Tibial nerve (tissue), 4 donors: ENCODE data around the gene GRXCR2. TPM values are rescaled to one million over a fixed set of nuclear protein-coding genes. Genes with fewer than 3 reads are reported as not detected.

ENCODE experiments used
- DNase-seq, 2 donors: peaks; one replicate each; pipeline ENCODE4 v3.0.0-alpha.2; 2019; ENCODE audit warnings: low spot score in 2 of 2
- H3K27ac ChIP-seq, 4 donors: fragments of 200-600 bp; sonication (generic) in 3 of 4; one replicate each; pipeline ENCODE4 v1.5.1; 2017 to 2019; ENCODE audit warnings: mild to moderate bottlenecking in 1 of 4
- H3K27me3 ChIP-seq, 2 donors: fragments of 200-600 bp; sonication (generic) in 1 of 2; one replicate each; pipeline versions ENCODE4 v1.5.1 to v1.6.0; 2017 to 2019
- H3K36me3 ChIP-seq, 3 donors: fragments of 200-600 bp; sonication (generic); one replicate each; pipeline ENCODE4 v1.5.1; 2018 to 2019
- H3K4me1 ChIP-seq, 4 donors: fragments of 200-600 bp; sonication (generic) in 3 of 4; one replicate each; pipeline ENCODE4 v1.5.1; 2017 to 2019
- H3K4me3 ChIP-seq, 4 donors: fragments of 200-600 bp; sonication (generic) in 3 of 4; one replicate each; pipeline ENCODE4 v1.5.1; 2017 to 2019; ENCODE audit warnings: mild to moderate bottlenecking in 1 of 4, moderate library complexity in 1 of 4
- H3K9me3 ChIP-seq, 4 donors: fragments of 200-600 bp; sonication (generic) in 3 of 4; one replicate each; pipeline ENCODE4 v1.5.1; 2017 to 2019
- EP300 ChIP-seq, 2 donors: sonication (generic); formaldehyde crosslinking; IDR thresholded peaks; one replicate each; pipeline ENCODE4 v1.6.1; 2017; ENCODE audit warnings: antibody characterized with exemption in 2 of 2, mild to moderate bottlenecking in 1 of 2
- POLR2A ChIP-seq, 2 donors: fragments of 450-650 bp; IDR thresholded peaks; one replicate each; pipeline ENCODE4 v1.6.1; 2017; ENCODE audit warnings: antibody characterized with exemption in 2 of 2, mild to moderate bottlenecking in 2 of 2, moderate library complexity in 2 of 2
- WGBS, 2 donors: methylation state at CpG; one replicate each; pipeline ENCODE4 v1.1.5; 2018; 5-methylcytosine and 5-hydroxymethylcytosine counted together
- total RNA-seq, 4 donors: library from RNA; depleted of rRNA; stranded (reverse); fragments of >200 nt; gene quantifications; one replicate each; pipeline ENCODE4 v1.1.0, GENCODE V29; 2016
- TF ChIP-seq, protein P1 (sequence below), 5 experiments: fragments of 200-600 bp in 3 of 5; fragments of 450-650 bp in 2 of 5; sonication (generic) in 3 of 5; IDR thresholded peaks; one replicate each; pipeline ENCODE4 v1.5.1; 2016 to 2019; ENCODE audit warnings: antibody characterized with exemption in 5 of 5, mild to moderate bottlenecking in 3 of 5, moderate library complexity in 2 of 5

The GRXCR2 gene
- total RNA-seq, 4 donors from 2014 or later: not detected

DNA sequence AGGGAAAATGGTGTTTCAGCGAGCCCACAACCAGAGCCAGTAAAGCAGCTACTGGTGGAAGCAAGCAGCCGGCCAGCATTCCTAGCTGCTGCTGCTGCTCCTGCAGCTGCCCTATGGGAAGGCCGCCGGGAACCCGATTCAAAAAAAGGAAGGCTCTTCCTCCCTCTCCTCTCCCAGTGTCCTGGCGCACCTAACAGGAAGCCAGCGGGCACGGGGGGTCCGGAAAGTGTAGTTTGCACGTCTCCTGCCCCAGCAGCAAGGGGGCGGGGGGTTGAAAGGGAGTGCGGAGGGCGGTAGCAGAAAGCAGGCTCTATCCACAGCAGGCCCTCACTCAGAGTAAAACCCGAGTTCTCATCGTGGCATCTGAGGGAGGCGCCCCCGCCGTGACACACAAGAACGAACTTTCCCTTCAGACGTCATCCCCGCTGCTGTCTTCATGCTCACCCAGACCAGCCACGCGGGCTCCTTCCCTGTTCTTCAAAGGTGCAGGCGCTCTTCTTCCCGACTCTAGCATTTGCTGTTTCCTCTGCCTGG lies 16.5 kb downstream of the GRXCR2 start:
- peak overlapping the region in 2 of 4 donors; percentile 47 to 52 for H3K27ac ChIP-seq
- H3K9me3 ChIP-seq: no peaks in the 10 kb centered on the region
- no peaks in the 10 kb centered on the region for H3K36me3 ChIP-seq
- TF ChIP-seq, protein P1, sequence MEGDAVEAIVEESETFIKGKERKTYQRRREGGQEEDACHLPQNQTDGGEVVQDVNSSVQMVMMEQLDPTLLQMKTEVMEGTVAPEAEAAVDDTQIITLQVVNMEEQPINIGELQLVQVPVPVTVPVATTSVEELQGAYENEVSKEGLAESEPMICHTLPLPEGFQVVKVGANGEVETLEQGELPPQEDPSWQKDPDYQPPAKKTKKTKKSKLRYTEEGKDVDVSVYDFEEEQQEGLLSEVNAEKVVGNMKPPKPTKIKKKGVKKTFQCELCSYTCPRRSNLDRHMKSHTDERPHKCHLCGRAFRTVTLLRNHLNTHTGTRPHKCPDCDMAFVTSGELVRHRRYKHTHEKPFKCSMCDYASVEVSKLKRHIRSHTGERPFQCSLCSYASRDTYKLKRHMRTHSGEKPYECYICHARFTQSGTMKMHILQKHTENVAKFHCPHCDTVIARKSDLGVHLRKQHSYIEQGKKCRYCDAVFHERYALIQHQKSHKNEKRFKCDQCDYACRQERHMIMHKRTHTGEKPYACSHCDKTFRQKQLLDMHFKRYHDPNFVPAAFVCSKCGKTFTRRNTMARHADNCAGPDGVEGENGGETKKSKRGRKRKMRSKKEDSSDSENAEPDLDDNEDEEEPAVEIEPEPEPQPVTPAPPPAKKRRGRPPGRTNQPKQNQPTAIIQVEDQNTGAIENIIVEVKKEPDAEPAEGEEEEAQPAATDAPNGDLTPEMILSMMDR (IDR thresholded peaks at IDR 0.05): peak in 1 of 5 experiments; percentile 8
- TF ChIP-seq EP300 (IDR thresholded peaks at IDR 0.05): peak in 1 of 2 donors; percentile 28
- TF ChIP-seq POLR2A (IDR thresholded peaks at IDR 0.05): no peak
- WGBS, 2 donors: 5 to 6% methylated on average over 24 of the region's 25 CpGs
- H3K27me3 ChIP-seq: no peaks in the 10 kb centered on the region
- DNase-seq: peak; percentile 24 to 37
- H3K4me3 ChIP-seq: peak overlapping the region; percentile 13 to 47 (median 31)
- H3K4me1 ChIP-seq: peaks cover 0 to 12% (median 0%) of the 10 kb centered on the region in 4 donors

DNA sequence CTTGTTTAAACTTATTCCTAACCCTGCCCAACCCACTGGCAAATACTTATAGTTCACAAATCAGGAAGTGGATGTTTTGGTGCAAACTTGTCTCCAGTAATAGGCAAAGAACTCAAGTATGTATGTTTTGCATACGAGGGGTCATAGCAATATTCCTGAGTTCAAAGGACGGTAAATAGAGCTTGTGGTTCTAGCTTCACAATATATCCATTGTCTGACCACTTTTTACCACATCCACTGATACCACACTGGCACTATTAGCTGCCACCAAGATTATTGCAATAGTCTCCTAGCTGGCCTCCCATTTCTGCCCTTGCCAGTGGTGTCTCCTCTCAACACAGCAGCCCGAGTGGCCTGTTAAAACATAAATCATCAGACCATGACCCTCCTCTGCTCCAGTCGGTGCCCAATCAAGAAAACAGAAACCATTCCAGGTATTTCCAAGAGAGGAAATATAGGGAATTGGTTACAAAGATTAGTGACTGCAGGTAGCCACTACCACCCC lies 17.0 kb downstream of the GRXCR2 start:
- DNase-seq: no peak
- Histone ChIP-seq H3K4me1 (peaks cover 0 to 12% (median 0%) of the 10 kb centered on the region in 4 donors), H3K9me3 (no peaks in the 10 kb centered on the region), H3K27me3 (no peaks in the 10 kb centered on the region), H3K36me3 (no peaks in the 10 kb centered on the region), H3K27ac (peak overlapping the region in 2 of 4 donors; percentile 47 to 52), H3K4me3 (peak overlapping the region in 2 of 4 donors; percentile 45 to 47)
- TF ChIP-seq EP300 (IDR thresholded peaks at IDR 0.05): no peak
- no peak for TF ChIP-seq POLR2A (IDR thresholded peaks at IDR 0.05)
- TF ChIP-seq, protein P1 (IDR thresholded peaks at IDR 0.05): no peak
- 40 to 51% methylated on average over 4 of the region's 4 CpGs for WGBS, 2 donors

- no peak for TF ChIP-seq EP300 (IDR thresholded peaks at IDR 0.05)
- TF ChIP-seq POLR2A (IDR thresholded peaks at IDR 0.05): no peak
- TF ChIP-seq, protein P1 (IDR thresholded peaks at IDR 0.05): no peak
- 78 to 85% methylated on average over 2 of the region's 2 CpGs for WGBS, 2 donors
These were observed 18.1 kb downstream of the GRXCR2 start for GRCh38 chr5:145854651-145855258.

DNA sequence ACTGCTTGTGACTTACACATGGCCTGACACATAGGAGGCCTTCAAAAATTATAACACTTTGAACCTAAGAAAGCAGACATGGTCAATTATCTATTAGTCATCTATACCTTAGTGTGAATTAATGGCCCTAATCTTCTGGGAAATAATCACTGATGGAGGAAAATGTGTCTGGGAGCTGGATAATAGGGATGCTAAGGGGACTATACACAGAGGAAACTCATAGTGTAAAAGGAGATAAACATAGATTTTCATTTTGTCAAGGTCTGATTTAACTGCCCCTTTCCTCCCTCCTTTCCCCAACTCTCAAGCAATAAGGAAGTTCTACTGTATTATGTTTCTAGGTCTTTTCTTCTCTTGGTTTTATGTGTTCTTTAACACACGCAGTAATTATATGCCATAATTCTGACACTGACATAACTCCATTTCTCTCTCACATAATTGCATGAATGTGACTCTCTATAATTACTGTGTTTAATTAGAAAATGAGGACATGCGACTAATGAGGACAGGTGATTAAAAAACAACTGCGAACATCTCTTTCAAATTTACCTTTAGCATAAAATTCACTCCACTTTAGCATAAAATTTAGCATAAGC lies 18.9 kb downstream of the GRXCR2 start:
- Histone ChIP-seq H3K27me3 (no peaks in the 10 kb centered on the region), H3K27ac (no peak overlapping the region), H3K4me1 (peaks cover 0 to 12% (median 0%) of the 10 kb centered on the region in 4 donors), H3K9me3 (no peaks in the 10 kb centered on the region), H3K4me3 (no peak overlapping the region), H3K36me3 (no peaks in the 10 kb centered on the region)
- TF ChIP-seq EP300 (IDR thresholded peaks at IDR 0.05) (no peak), POLR2A (IDR thresholded peaks at IDR 0.05) (no peak)
- TF ChIP-seq, protein P1 (IDR thresholded peaks at IDR 0.05): no peak
- DNase-seq: no peak
- 97% methylated on average over 3 of the region's 3 CpGs for WGBS, 2 donors

More at GRCh38 chr5:145854651-145855258, 18.1 kb downstream of the GRXCR2 start:
- Histone ChIP-seq H3K4me3 (no peak overlapping the region), H3K9me3 (no peaks in the 10 kb centered on the region), H3K27me3 (no peaks in the 10 kb centered on the region), H3K4me1 (peaks cover 0 to 12% (median 0%) of the 10 kb centered on the region in 4 donors), H3K27ac (no peak overlapping the region), H3K36me3 (no peaks in the 10 kb centered on the region)
- no peak for DNase-seq

DNA sequence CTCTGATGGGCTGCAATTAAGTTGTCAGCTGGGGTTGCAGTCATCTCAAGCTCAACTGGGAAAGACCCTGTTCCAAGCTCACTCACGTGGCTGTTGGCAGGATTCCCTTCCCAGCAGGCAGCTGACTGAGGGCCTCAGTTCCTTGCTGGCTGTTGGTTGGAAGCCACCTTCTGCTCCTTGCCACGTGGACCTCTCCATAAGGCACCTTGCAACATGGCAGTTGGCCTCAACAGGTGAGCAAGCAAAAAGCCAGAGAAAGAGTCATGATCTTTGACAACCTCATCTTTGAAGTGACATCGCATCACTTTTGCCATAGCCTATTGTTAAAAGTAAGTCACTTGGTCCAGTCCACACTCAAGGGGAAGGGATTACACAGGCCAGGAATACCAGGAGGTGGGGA lies 19.8 kb downstream of the GRXCR2 start:
- WGBS, 2 donors: 67 to 82% methylated on average over 3 of the region's 3 CpGs
- Histone ChIP-seq H3K9me3 (no peaks in the 10 kb centered on the region), H3K27ac (no peak overlapping the region), H3K27me3 (no peaks in the 10 kb centered on the region), H3K4me1 (peaks cover 0 to 12% (median 0%) of the 10 kb centered on the region in 4 donors), H3K4me3 (no peak overlapping the region), H3K36me3 (no peaks in the 10 kb centered on the region)
- no peak for DNase-seq
- no peak for TF ChIP-seq POLR2A (IDR thresholded peaks at IDR 0.05)
- TF ChIP-seq, protein P1 (IDR thresholded peaks at IDR 0.05): no peak
- TF ChIP-seq EP300 (IDR thresholded peaks at IDR 0.05): no peak
